ENCODE results near the gene STK32C.

The STK32C gene

DNA sequence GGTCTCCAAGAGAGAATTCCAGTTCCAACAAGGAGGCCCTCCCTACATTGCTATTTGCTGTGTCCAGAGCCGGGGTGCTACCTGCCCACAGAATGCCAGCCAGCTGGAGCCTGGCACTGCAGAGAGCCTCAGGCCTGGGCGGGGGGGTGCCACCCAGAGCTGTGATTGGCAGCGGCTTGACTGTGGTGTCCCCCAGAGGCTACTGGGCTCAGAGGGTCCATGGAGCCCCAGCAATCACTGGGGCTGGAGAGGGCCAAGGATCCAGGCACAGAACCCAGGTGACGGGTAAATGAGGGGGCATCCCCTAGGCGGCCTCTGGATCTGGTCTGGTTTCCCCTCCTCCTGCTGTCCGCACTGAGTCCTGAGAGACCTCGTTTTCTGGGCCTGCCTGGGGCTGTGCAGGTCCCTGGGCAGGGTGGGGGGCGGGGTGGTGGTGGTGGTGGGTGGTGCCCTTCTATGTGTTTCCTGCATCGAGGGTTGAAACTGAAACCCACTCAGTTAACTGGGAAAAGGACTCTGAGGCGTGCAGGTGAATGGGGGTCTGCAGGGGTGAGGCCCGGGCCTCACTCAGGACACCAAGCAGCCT is 108.4 kb downstream of the STK32C start:
- H3K79me2 ChIP-seq (ENCODE audit: control insufficient read depth, insufficient read depth, low read length, poor library complexity), result no peaks in the 10 kb centered on the region
- no peak overlapping the region for H2BK12ac ChIP-seq (ENCODE audit: low read length)
- WGBS (ENCODE audit: extremely low coverage, insufficient coverage, insufficient read length), result no CpG with 5 or more reads among the region's 11 CpGs

DNA sequence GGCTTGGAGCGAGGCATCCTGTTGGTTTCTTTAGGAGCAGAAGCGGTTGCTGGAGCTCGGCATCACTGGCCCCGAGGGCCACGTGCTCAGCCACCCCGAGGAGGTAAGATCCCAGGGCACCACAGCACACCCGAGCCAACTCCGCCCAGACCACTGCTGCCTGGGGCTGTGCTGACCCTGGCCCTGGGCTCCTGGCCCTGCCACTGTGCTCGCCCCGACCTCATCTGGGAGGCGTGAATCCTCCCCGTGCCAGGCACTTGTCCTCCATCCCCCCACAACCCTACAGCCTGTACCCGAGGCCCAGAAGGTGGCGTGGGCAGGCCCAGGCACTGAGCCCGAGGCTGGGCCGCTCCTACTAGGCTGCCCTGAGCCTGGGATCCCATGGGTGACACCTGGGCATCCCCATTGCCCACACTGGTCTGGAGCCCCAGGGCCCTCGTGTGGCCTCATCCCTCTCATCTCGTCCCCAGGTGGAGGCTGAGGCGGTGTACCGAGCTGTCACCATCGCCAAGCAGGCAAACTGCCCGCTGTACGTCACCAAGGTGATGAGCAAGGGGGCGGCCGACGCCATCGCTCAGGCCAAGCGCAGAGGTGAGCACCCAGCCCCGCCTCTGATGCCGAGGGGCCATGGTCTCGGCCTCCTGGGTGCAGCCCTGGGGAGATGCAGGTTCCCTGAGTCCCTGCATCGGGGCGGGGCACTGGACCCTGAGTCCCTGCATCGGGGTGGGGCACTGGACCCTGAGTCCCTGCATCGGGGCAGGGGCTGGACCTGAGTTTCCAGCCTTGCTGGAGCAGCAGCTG is 109.2 kb downstream of the STK32C start:
- no peak overlapping the region for H3K23ac ChIP-seq (ENCODE audit: low read length)
- no peak overlapping the region for H4K12ac ChIP-seq (ENCODE audit: low read depth, low read length)
- no peaks in the 10 kb centered on the region for H3K79me2 ChIP-seq (ENCODE audit: control insufficient read depth, insufficient read depth, low read length, poor library complexity)
- no peak overlapping the region for H4K91ac ChIP-seq (ENCODE audit: low read depth, low read length)
- no peak overlapping the region for H2BK120ac ChIP-seq (ENCODE audit: insufficient read depth, low read length, poor library complexity)
- WGBS (ENCODE audit: extremely low coverage, insufficient coverage, insufficient read length), result no CpG with 5 or more reads among the region's 35 CpGs
- no peak overlapping the region for H2BK5ac ChIP-seq (ENCODE audit: low read depth, low read length, poor library complexity)
- no peak overlapping the region for H2AK5ac ChIP-seq (ENCODE audit: low read length)
- no peaks in the 10 kb centered on the region for H3K4me1 ChIP-seq (ENCODE audit: control insufficient read depth in 1 of 2, insufficient read depth in 2 of 2, low read length in 2 of 2)
- H4K8ac ChIP-seq (ENCODE audit: low read depth, low read length), result no peak overlapping the region
- H3K4me3 ChIP-seq (ENCODE audit: low read depth, low read length), result no peak overlapping the region
- peaks cover 3% of the 10 kb centered on the region for H3K9me3 ChIP-seq (ENCODE audit: insufficient read depth, low read depth, low read length)
- no peak overlapping the region for H2AFZ ChIP-seq (ENCODE audit: insufficient read depth, low read length, poor library complexity)
- no peak overlapping the region for H3K18ac ChIP-seq (ENCODE audit: low read length)
- no peak overlapping the region for H3K14ac ChIP-seq (ENCODE audit: low read length)
- no peak overlapping the region for H3K27ac ChIP-seq (ENCODE audit: low read depth, low read length)
- no peaks in the 10 kb centered on the region for H3K27me3 ChIP-seq (ENCODE audit: insufficient read depth, low read length)
- no peak overlapping the region for H3K4ac ChIP-seq (ENCODE audit: low read depth, low read length)
- no peak overlapping the region for H2BK12ac ChIP-seq (ENCODE audit: low read length)
- no peaks in the 10 kb centered on the region for H3K36me3 ChIP-seq (ENCODE audit: control insufficient read depth in 1 of 2, insufficient read depth in 2 of 2, low read length in 2 of 2)
- H3K79me1 ChIP-seq (ENCODE audit: low read length), result no peaks in the 10 kb centered on the region
- DNase-seq, result no peak
- no peak overlapping the region for H3K4me2 ChIP-seq (ENCODE audit: low read length)
- H3K9ac ChIP-seq (ENCODE audit: low read length), result no peak overlapping the region

More for the DNA sequence above, 108.4 kb downstream of the STK32C start:
- Histone ChIP-seq H3K36me3 (ENCODE audit: control insufficient read depth in 1 of 2, insufficient read depth in 2 of 2, low read length in 2 of 2) (no peaks in the 10 kb centered on the region), H3K23ac (ENCODE audit: low read length) (no peak overlapping the region), H4K8ac (ENCODE audit: low read depth, low read length) (no peak overlapping the region), H3K9ac (ENCODE audit: low read length) (no peak overlapping the region), H3K27ac (ENCODE audit: low read depth, low read length) (no peak overlapping the region), H2AFZ (ENCODE audit: insufficient read depth, low read length, poor library complexity) (no peak overlapping the region), H3K4me1 (ENCODE audit: control insufficient read depth in 1 of 2, insufficient read depth in 2 of 2, low read length in 2 of 2) (no peaks in the 10 kb centered on the region), H3K9me3 (ENCODE audit: insufficient read depth, low read depth, low read length) (peaks cover 3% of the 10 kb centered on the region), H2AK5ac (ENCODE audit: low read length) (no peak overlapping the region), H3K79me1 (ENCODE audit: low read length) (no peaks in the 10 kb centered on the region), H3K14ac (ENCODE audit: low read length) (no peak overlapping the region), H4K12ac (ENCODE audit: low read depth, low read length) (no peak overlapping the region), H3K27me3 (ENCODE audit: insufficient read depth, low read length) (no peaks in the 10 kb centered on the region), H3K4me2 (ENCODE audit: low read length) (no peak overlapping the region), H3K18ac (ENCODE audit: low read length) (no peak overlapping the region), H4K91ac (ENCODE audit: low read depth, low read length) (no peak overlapping the region), H3K4ac (ENCODE audit: low read depth, low read length) (no peak overlapping the region), H2BK5ac (ENCODE audit: low read depth, low read length, poor library complexity) (no peak overlapping the region), H2BK120ac (ENCODE audit: insufficient read depth, low read length, poor library complexity) (no peak overlapping the region), H3K4me3 (ENCODE audit: low read depth, low read length) (no peak overlapping the region)
- no peak for DNase-seq

DNA sequence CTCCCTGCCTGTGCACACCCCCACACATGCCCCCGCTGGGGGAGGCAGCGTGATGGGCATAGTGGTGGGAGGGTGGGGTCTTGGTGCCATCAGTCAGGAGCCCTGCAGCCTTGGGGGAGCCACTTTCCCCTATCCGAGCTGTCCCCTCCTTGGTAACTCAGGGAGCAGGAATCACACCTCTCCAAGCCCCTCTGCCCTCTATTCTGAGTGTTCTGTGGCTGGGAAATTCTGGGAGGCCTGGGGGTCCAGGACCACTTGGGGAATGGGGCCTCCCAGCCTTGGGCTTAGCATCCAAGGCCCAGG is 109.7 kb downstream of the STK32C start:
- no peaks in the 10 kb centered on the region for H3K79me1 ChIP-seq (ENCODE audit: low read length)
- H3K4ac ChIP-seq (ENCODE audit: low read depth, low read length), result no peak overlapping the region
- H4K91ac ChIP-seq (ENCODE audit: low read depth, low read length), result no peak overlapping the region
- H2BK120ac ChIP-seq (ENCODE audit: insufficient read depth, low read length, poor library complexity), result no peak overlapping the region
- H3K4me2 ChIP-seq (ENCODE audit: low read length), result no peak overlapping the region
- H4K12ac ChIP-seq (ENCODE audit: low read depth, low read length), result no peak overlapping the region
- H3K14ac ChIP-seq (ENCODE audit: low read length), result no peak overlapping the region
- no peak for DNase-seq
- WGBS (ENCODE audit: extremely low coverage, insufficient coverage, insufficient read length), result no CpG with 5 or more reads among the region's 3 CpGs
- no peak overlapping the region for H2AFZ ChIP-seq (ENCODE audit: insufficient read depth, low read length, poor library complexity)
- no peak overlapping the region for H3K18ac ChIP-seq (ENCODE audit: low read length)
- H3K23ac ChIP-seq (ENCODE audit: low read length), result no peak overlapping the region
- no peak overlapping the region for H3K27ac ChIP-seq (ENCODE audit: low read depth, low read length)
- no peaks in the 10 kb centered on the region for H3K79me2 ChIP-seq (ENCODE audit: control insufficient read depth, insufficient read depth, low read length, poor library complexity)
- H3K4me1 ChIP-seq (ENCODE audit: control insufficient read depth in 1 of 2, insufficient read depth in 2 of 2, low read length in 2 of 2), result no peaks in the 10 kb centered on the region
- H3K36me3 ChIP-seq (ENCODE audit: control insufficient read depth in 1 of 2, insufficient read depth in 2 of 2, low read length in 2 of 2), result no peaks in the 10 kb centered on the region
- H2BK5ac ChIP-seq (ENCODE audit: low read depth, low read length, poor library complexity), result no peak overlapping the region
- H2BK12ac ChIP-seq (ENCODE audit: low read length), result no peak overlapping the region
- H3K9me3 ChIP-seq (ENCODE audit: insufficient read depth, low read depth, low read length), result peaks cover 3% of the 10 kb centered on the region
- H3K27me3 ChIP-seq (ENCODE audit: insufficient read depth, low read length), result no peaks in the 10 kb centered on the region
- no peak overlapping the region for H2AK5ac ChIP-seq (ENCODE audit: low read length)
- no peak overlapping the region for H3K4me3 ChIP-seq (ENCODE audit: low read depth, low read length)
- H4K8ac ChIP-seq (ENCODE audit: low read depth, low read length), result no peak overlapping the region
- no peak overlapping the region for H3K9ac ChIP-seq (ENCODE audit: low read length)

DNA sequence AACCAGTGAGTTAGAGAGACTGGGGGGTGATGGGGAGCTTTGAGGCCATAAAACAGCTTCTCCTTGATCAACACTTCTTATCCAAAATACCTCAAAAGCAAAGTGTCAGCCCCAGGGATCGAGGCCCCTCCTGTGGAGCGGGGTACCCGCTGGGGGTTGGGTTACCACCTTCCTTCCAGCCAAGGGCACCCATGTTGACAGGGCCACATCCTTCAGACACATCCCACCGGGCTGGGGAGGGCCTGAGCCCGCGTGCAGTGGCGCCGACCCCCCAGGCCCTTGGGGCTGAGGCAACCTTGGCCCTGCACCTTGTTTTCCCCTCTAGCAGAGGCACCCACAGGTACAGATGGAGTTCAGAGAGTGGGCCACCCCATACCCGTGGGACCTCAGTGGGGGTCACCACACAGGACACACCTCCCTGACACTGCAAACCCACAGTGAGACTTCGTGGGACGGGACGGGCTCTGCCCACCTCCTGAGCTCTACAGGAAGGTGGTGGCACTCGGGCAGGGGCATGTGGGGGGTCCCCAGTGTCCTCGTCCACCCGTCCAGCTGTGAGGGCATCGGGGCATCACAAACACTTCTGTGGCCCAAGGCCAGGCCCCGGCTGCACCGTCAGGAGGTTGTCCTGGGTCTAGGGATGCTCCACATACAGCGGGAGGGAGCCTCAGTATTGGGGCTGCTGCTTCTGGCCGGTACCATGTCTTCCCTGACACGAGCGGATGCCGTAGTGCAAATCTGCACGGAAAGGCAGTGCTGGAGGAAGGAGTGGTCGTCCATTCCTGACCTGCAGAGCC is 110.3 kb downstream of the STK32C start:
- no peaks in the 10 kb centered on the region for H3K79me1 ChIP-seq (ENCODE audit: low read length)
- H3K27me3 ChIP-seq (ENCODE audit: insufficient read depth, low read length), result no peaks in the 10 kb centered on the region
- no peak overlapping the region for H3K27ac ChIP-seq (ENCODE audit: low read depth, low read length)
- H2AFZ ChIP-seq (ENCODE audit: insufficient read depth, low read length, poor library complexity), result no peak overlapping the region
- no peak overlapping the region for H2BK5ac ChIP-seq (ENCODE audit: low read depth, low read length, poor library complexity)
- no peak overlapping the region for H4K12ac ChIP-seq (ENCODE audit: low read depth, low read length)
- no peak overlapping the region for H2BK120ac ChIP-seq (ENCODE audit: insufficient read depth, low read length, poor library complexity)
- no peak overlapping the region for H3K4ac ChIP-seq (ENCODE audit: low read depth, low read length)
- no peak for DNase-seq
- no CpG with 5 or more reads among the region's 25 CpGs for WGBS (ENCODE audit: extremely low coverage, insufficient coverage, insufficient read length)
- H3K36me3 ChIP-seq (ENCODE audit: control insufficient read depth in 1 of 2, insufficient read depth in 2 of 2, low read length in 2 of 2), result no peaks in the 10 kb centered on the region
- H3K23ac ChIP-seq (ENCODE audit: low read length), result no peak overlapping the region
- no peak overlapping the region for H3K4me2 ChIP-seq (ENCODE audit: low read length)
- H2AK5ac ChIP-seq (ENCODE audit: low read length), result no peak overlapping the region
- no peaks in the 10 kb centered on the region for H3K4me1 ChIP-seq (ENCODE audit: control insufficient read depth in 1 of 2, insufficient read depth in 2 of 2, low read length in 2 of 2)
- no peak overlapping the region for H3K4me3 ChIP-seq (ENCODE audit: low read depth, low read length)
- no peak overlapping the region for H3K9ac ChIP-seq (ENCODE audit: low read length)
- H4K91ac ChIP-seq (ENCODE audit: low read depth, low read length), result no peak overlapping the region
- no peak overlapping the region for H4K8ac ChIP-seq (ENCODE audit: low read depth, low read length)
- no peak overlapping the region for H3K14ac ChIP-seq (ENCODE audit: low read length)
- H3K79me2 ChIP-seq (ENCODE audit: control insufficient read depth, insufficient read depth, low read length, poor library complexity), result no peaks in the 10 kb centered on the region
- H3K9me3 ChIP-seq (ENCODE audit: insufficient read depth, low read depth, low read length), result peaks cover 3% of the 10 kb centered on the region
- H3K18ac ChIP-seq (ENCODE audit: low read length), result no peak overlapping the region
- H2BK12ac ChIP-seq (ENCODE audit: low read length), result no peak overlapping the region

All from trophoblast cell (in vitro differentiated cells and primary cell).